CD14-positive monocyte (primary cell): ENCODE measurements around the gene CALM1. TPM values are rescaled to one million over a fixed set of nuclear protein-coding genes. Genes with fewer than 3 reads are reported as not detected.

Experiments
- DNase-seq, 3 donors: peaks; one replicate each; pipeline ENCODE4 v3.0.0-alpha.2; 2011 to 2022
- H2AFZ ChIP-seq: 2 replicates; pipeline ENCODE4 v1.6.0; 2012; ENCODE audit warnings: mild to moderate bottlenecking, low read depth, low read length, inconsistent platforms; ENCODE audit not compliant: insufficient read depth, poor library complexity, severe bottlenecking
- H3K27ac ChIP-seq, 2 donors: 1 replicate in 1 of 2; 2 replicates in 1 of 2; pipeline ENCODE4 v1.5.1; 2012 to 2013; ENCODE audit warnings: low read length in 2 of 2, control low read depth in 1 of 2, inconsistent platforms in 1 of 2, low read depth in 1 of 2, mild to moderate bottlenecking in 1 of 2
- H3K27me3 ChIP-seq, 2 donors: one replicate each; pipeline versions ENCODE4 v1.6.0 to v1.6.1; 2011 to 2013; ENCODE audit warnings: low read length in 2 of 2; ENCODE audit not compliant: control insufficient read depth in 2 of 2, insufficient read depth in 2 of 2
- H3K36me3 ChIP-seq, 2 donors: replicated peaks in 1 of 2; 1 replicate in 1 of 2; 2 replicates in 1 of 2; pipeline versions ENCODE4 v1.5.1 to v1.6.1; 2012 to 2013; ENCODE audit warnings: low read length in 2 of 2, control low read depth in 1 of 2, inconsistent platforms in 1 of 2, mild to moderate bottlenecking in 1 of 2; ENCODE audit not compliant: insufficient read depth in 2 of 2, control insufficient read depth in 1 of 2
- H3K4me1 ChIP-seq, 2 donors: 1 replicate in 1 of 2; 2 replicates in 1 of 2; pipeline versions ENCODE4 v1.5.1 to v1.6.1; 2012 to 2013; ENCODE audit warnings: low read length in 2 of 2, control low read depth in 1 of 2, inconsistent platforms in 1 of 2, mild to moderate bottlenecking in 1 of 2, moderate library complexity in 1 of 2; ENCODE audit not compliant: insufficient read depth in 2 of 2, control insufficient read depth in 1 of 2
- H3K4me2 ChIP-seq: replicated peaks from 2 replicates; pipeline ENCODE3; 2012; ENCODE audit warnings: low read length, moderate library complexity, mild to moderate bottlenecking; ENCODE audit not compliant: poor library complexity, severe bottlenecking; ENCODE audit errors: extremely low read depth
- H3K4me3 ChIP-seq, 3 experiments: fragments of 200-600 bp in 1 of 3; sonication (generic) in 1 of 3; replicated peaks in 1 of 3; 1 replicate in 2 of 3; 2 replicates in 1 of 3; pipeline ENCODE4 v1.5.1; 2011 to 2013; ENCODE audit warnings: low read length in 3 of 3, mild to moderate bottlenecking in 3 of 3, control low read depth in 2 of 3, low read depth in 2 of 3, inconsistent platforms in 1 of 3, moderate library complexity in 1 of 3
- H3K79me2 ChIP-seq: 2 replicates; pipeline ENCODE4 v1.6.0; 2012; ENCODE audit warnings: mild to moderate bottlenecking, control low read depth, inconsistent platforms, low read length, moderate library complexity; ENCODE audit not compliant: insufficient read depth
- H3K9ac ChIP-seq: 2 replicates; pipeline ENCODE4 v1.6.0; 2017; ENCODE audit warnings: low read length, mild to moderate bottlenecking; ENCODE audit not compliant: insufficient read depth, poor library complexity, severe bottlenecking
- H3K9me3 ChIP-seq, 2 donors: replicated peaks in 1 of 2; 1 replicate in 1 of 2; 2 replicates in 1 of 2; pipeline versions ENCODE4 v1.5.1 to v1.6.1; 2012 to 2013; ENCODE audit warnings: low read length in 2 of 2, control low read depth in 1 of 2; ENCODE audit not compliant: control insufficient read depth in 1 of 2, insufficient read depth in 1 of 2
- H4K20me1 ChIP-seq: 2 replicates; pipeline ENCODE4 v1.6.0; 2012; ENCODE audit warnings: mild to moderate bottlenecking, low read length, control low read depth, moderate library complexity; ENCODE audit not compliant: insufficient read depth
- H3K27ac Mint-ChIP-seq, 7 donors: one replicate each; pipeline ENCODE4 v1.8.0; 2020; ENCODE audit warnings: mild to moderate bottlenecking in 7 of 7, mixed read lengths in 7 of 7, moderate library complexity in 6 of 7, inconsistent platforms in 2 of 7
- H3K27me3 Mint-ChIP-seq, 3 donors: one replicate each; pipeline ENCODE4 v1.8.0; 2021 to 2022; ENCODE audit warnings: low read depth in 3 of 3, mild to moderate bottlenecking in 3 of 3, mixed read lengths in 3 of 3, moderate library complexity in 3 of 3, inconsistent platforms in 1 of 3
- H3K36me3 Mint-ChIP-seq, 2 donors: one replicate each; pipeline ENCODE4 v1.8.0; 2020; ENCODE audit warnings: mixed read lengths in 2 of 2, inconsistent platforms in 1 of 2, mild to moderate bottlenecking in 1 of 2
- H3K4me1 Mint-ChIP-seq: one replicate; pipeline ENCODE4 v1.8.0; 2020; ENCODE audit warnings: mild to moderate bottlenecking, mixed read lengths
- H3K4me3 Mint-ChIP-seq, 2 donors: one replicate each; pipeline ENCODE4 v1.8.0; 2020; ENCODE audit warnings: mild to moderate bottlenecking in 2 of 2, mixed read lengths in 2 of 2, moderate library complexity in 1 of 2
- H3K9me3 Mint-ChIP-seq, 7 donors: one replicate each; pipeline ENCODE4 v1.8.0; 2020 to 2022; ENCODE audit warnings: mixed read lengths in 7 of 7, mild to moderate bottlenecking in 6 of 7, moderate library complexity in 6 of 7, inconsistent platforms in 2 of 7
- CTCF ChIP-seq: fragments of 200-600 bp; IDR thresholded peaks from one replicate; pipeline ENCODE4 v1.8.0; 2022; ENCODE audit warnings: antibody characterized with exemption, mild to moderate bottlenecking
- WGBS: methylation state at CpG from one replicate; pipeline ENCODE4 v1.1.5; 2013; ENCODE audit warnings: missing lambda C conversion rate; ENCODE audit not compliant: insufficient coverage; 5-methylcytosine and 5-hydroxymethylcytosine counted together
- intact Hi-C, 2 donors: fragments of 100-400 bp; cut with micrococcal nuclease; formaldehyde crosslinking; loops; one replicate each; pipeline versions ENCODE4 v1.15.0 to v1.15.1; 2023
- polyA plus RNA-seq, 3 donors: library from polyadenylated mRNA; depleted of rRNA in 1 of 3; unstranded in 2 of 3; stranded (reverse) in 1 of 3; fragments of 300-500 nt in 2 of 3; fragments of >200 nt in 1 of 3; fragmentation: Illumina TruSeq in 2 of 3; gene quantifications; 1 replicate in 2 of 3; 2 replicates in 1 of 3; pipeline ENCODE4 v1.2.3, GENCODE V29; 2012 to 2021

CALM1 gene
- polyA plus RNA-seq, 3 donors = 277 to 912 (median 906) TPM

GRCh38 chr14:90387206-90387760, 9.5 kb upstream of the CALM1 start:
- no peaks in the 10 kb centered on the region for H3K9me3 ChIP-seq
- Mint-ChIP-seq H3K9me3 (no peaks in the 10 kb centered on the region), H3K27me3 (peaks cover 0 to 3% (median 0%) of the 10 kb centered on the region in 3 donors), H3K27ac (no peak overlapping the region), H3K36me3 (no peaks in the 10 kb centered on the region), H3K4me3 (no peak overlapping the region), H3K4me1 (peaks cover 16% of the 10 kb centered on the region)
- no peak for DNase-seq
- intact Hi-C loops = loop anchor here in 1 of 2 donors (10.0 kb wide), 1 partner anchor 432 kb away; the partner anchor contains the start of genes EFCAB11 and TDP1
- TF ChIP-seq CTCF = no peak
- no peak overlapping the region for H3K9ac ChIP-seq
- no peaks in the 10 kb centered on the region for H3K79me2 ChIP-seq
- peaks cover 15 to 23% of the 10 kb centered on the region in 2 donors for H3K4me1 ChIP-seq
- H3K4me3 ChIP-seq = no peak overlapping the region
- H3K4me2 ChIP-seq = no peak overlapping the region
- H3K27ac ChIP-seq = no peak overlapping the region
- no CpG with 5 or more reads among the region's 2 CpGs for WGBS
- H3K27me3 ChIP-seq = no peaks in the 10 kb centered on the region
- no peaks in the 10 kb centered on the region for H3K36me3 ChIP-seq
- no peaks in the 10 kb centered on the region for H4K20me1 ChIP-seq
- no peak overlapping the region for H2AFZ ChIP-seq

GRCh38 chr14:90388437-90388836, 8.4 kb upstream of the CALM1 start:
- Histone ChIP-seq H3K79me2 (no peaks in the 10 kb centered on the region), H3K27me3 (no peaks in the 10 kb centered on the region), H4K20me1 (no peaks in the 10 kb centered on the region), H3K36me3 (no peaks in the 10 kb centered on the region), H3K4me2 (no peak overlapping the region), H3K27ac (no peak overlapping the region), H3K9ac (no peak overlapping the region), H2AFZ (no peak overlapping the region), H3K4me3 (no peak overlapping the region), H3K9me3 (no peaks in the 10 kb centered on the region), H3K4me1 (peaks cover 14 to 21% of the 10 kb centered on the region in 2 donors)
- no peak for TF ChIP-seq CTCF
- DNase-seq = peak; percentile 35 to 67 (median 49)
- Mint-ChIP-seq H3K27ac (no peak overlapping the region), H3K36me3 (no peaks in the 10 kb centered on the region), H3K27me3 (peaks cover 0 to 3% (median 0%) of the 10 kb centered on the region in 3 donors), H3K4me3 (peak overlapping the region in 1 of 2 donors; percentile 70), H3K9me3 (no peaks in the 10 kb centered on the region), H3K4me1 (peaks cover 16% of the 10 kb centered on the region)
- intact Hi-C loops = loop anchor here in 1 of 2 donors (10.0 kb wide), 1 partner anchor 434 kb away; the partner anchor contains the start of genes EFCAB11 and TDP1
- WGBS = 25% methylated on average over 3 of the region's 4 CpGs
